CD8-positive, alpha-beta memory T cell (primary cell): ENCODE data around the gene ARHGEF7. TPM values are rescaled to one million over a fixed set of nuclear protein-coding genes. Genes with fewer than 3 reads are reported as not detected.

Source experiments
- CTCF ChIA-PET: fragments of 350-600 bp; sonication (Branson Sonifier 250); formaldehyde crosslinking; loops from one replicate; lab custom pipeline; 2021; ENCODE audit warnings: antibody characterized with exemption; lab: Charles Lee
- POLR2A ChIA-PET: fragments of 350-600 bp; sonication (Branson Sonifier 250); formaldehyde crosslinking; loops from one replicate; lab custom pipeline; 2021; ENCODE audit warnings: antibody characterized with exemption; lab: Charles Lee
- DNase-seq, 5 donors: peaks; one replicate each; pipeline versions ENCODE4 v3.0.0 to v3.0.0-alpha.2; 2020 to 2022; ENCODE audit warnings: mixed read lengths in 1 of 5
- H3K27ac ChIP-seq: one replicate; pipeline ENCODE4 v1.7.0; 2013; ENCODE audit warnings: low read depth, mild to moderate bottlenecking, low read length, moderate library complexity
- H3K27me3 ChIP-seq: 2 replicates; pipeline ENCODE4 v1.7.0; 2013; ENCODE audit warnings: low read length, mild to moderate bottlenecking; ENCODE audit not compliant: insufficient read depth, poor library complexity, severe bottlenecking
- H3K36me3 ChIP-seq: 2 replicates; pipeline ENCODE4 v1.7.0; 2013; ENCODE audit warnings: mild to moderate bottlenecking, low read length, moderate library complexity; ENCODE audit not compliant: insufficient read depth
- H3K4me1 ChIP-seq: 2 replicates; pipeline ENCODE4 v1.7.0; 2013; ENCODE audit warnings: mild to moderate bottlenecking, low read length, moderate library complexity; ENCODE audit not compliant: insufficient read depth
- H3K4me3 ChIP-seq: 2 replicates; pipeline ENCODE4 v1.7.0; 2013; ENCODE audit warnings: mild to moderate bottlenecking, low read length
- H3K9me3 ChIP-seq: 2 replicates; pipeline ENCODE4 v1.7.0; 2013; ENCODE audit warnings: mild to moderate bottlenecking, low read length
- H3K27ac Mint-ChIP-seq, 8 donors: one replicate each; pipeline ENCODE4 v1.8.0; 2020 to 2021; ENCODE audit warnings: mixed read lengths in 8 of 8, mild to moderate bottlenecking in 6 of 8, inconsistent platforms in 3 of 8, moderate library complexity in 3 of 8
- H3K27me3 Mint-ChIP-seq, 2 donors: one replicate each; pipeline ENCODE4 v1.8.0; 2020 to 2021; ENCODE audit warnings: mixed read lengths in 2 of 2, mild to moderate bottlenecking in 1 of 2, moderate library complexity in 1 of 2
- H3K36me3 Mint-ChIP-seq, 3 donors: one replicate each; pipeline ENCODE4 v1.8.0; 2020 to 2021; ENCODE audit warnings: mixed read lengths in 3 of 3, inconsistent platforms in 1 of 3, mild to moderate bottlenecking in 1 of 3
- H3K4me1 Mint-ChIP-seq, 3 donors: one replicate each; pipeline ENCODE4 v1.8.0; 2020 to 2021; ENCODE audit warnings: mixed read lengths in 3 of 3, inconsistent platforms in 1 of 3, mild to moderate bottlenecking in 1 of 3
- H3K4me3 Mint-ChIP-seq, 7 donors: one replicate each; pipeline ENCODE4 v1.8.0; 2020 to 2021; ENCODE audit warnings: mixed read lengths in 7 of 7, mild to moderate bottlenecking in 6 of 7, moderate library complexity in 4 of 7, inconsistent platforms in 2 of 7
- H3K9me3 Mint-ChIP-seq, 5 donors: one replicate each; pipeline ENCODE4 v1.8.0; 2020 to 2022; ENCODE audit warnings: mixed read lengths in 5 of 5, mild to moderate bottlenecking in 3 of 5, moderate library complexity in 2 of 5, inconsistent platforms in 1 of 5
- polyA plus RNA-seq: library from polyadenylated mRNA; unstranded; fragments of 300-500 nt; fragmentation: Illumina TruSeq; gene quantifications from one replicate; pipeline ENCODE4 v1.2.3, GENCODE V29; 2021
- total RNA-seq, 2 experiments: library from RNA; stranded (reverse); gene quantifications; one replicate each; pipeline ENCODE4 v1.2.3, GENCODE V29; 2021

ARHGEF7 gene
- total and polyA plus RNA-seq, 3 experiments from 2014 or later, result 12.0 to 46.2 (median 45.9) TPM

DNA sequence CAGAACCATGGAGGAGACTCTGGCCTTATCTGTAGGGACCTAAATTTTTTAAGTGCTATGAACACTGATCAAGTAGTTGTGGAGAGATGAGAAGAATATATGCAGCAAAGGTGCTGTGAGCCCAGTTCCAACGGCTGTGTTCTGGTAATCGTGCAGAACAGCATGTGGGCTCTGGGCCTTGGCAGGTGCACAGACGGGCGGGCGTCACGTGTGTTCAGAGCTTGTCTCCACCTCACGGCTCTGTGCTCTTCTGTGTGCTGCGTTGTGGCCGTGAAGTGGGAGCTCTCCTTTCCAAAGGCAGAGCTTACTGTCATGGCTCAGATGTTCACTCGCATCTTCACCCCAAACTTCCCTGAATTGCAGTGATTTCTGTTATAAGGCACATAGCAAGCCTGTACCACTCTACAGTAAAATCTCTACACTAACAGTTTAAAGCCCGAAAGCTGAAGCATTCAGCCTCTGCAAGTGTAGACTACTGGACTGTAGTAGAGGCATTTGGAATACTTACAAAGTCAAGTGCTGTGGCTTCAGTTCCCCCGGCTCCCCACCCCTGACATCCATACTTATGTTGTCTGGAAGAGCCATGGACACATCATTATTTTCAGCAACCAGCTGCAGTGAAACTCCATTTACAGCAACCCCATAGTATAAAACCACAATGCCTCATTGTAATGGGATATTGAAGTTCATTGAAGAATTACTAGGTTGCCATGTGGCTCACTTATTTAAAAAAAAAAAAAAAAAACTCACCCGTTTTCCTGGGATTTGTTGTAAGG, 177.8 kb downstream of the ARHGEF7 start:
- H3K36me3 ChIP-seq, result peaks cover 27% of the 10 kb centered on the region
- H3K4me3 Mint-ChIP-seq, result no peak overlapping the region
- POLR2A ChIA-PET, result no interaction called here

DNA sequence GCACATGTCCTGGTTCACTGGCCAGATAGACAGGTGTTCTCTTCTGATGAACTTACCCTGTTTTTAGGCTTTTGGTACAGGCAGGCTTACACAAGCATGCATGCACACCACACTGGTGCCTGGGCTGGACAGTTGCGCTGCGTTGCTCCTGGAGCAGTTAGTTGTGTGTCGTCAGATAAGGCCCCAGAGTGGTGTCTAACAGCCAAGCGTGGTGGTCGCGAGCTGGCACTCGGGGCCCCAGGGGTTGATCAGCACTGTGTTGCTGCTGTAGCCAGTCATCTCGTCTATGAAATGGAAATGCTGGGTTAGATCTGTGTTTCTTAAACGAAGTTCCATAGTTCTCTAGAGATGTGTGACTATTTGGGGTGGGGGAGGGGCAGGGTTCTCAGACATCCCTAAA, 180.8 kb downstream of the ARHGEF7 start:
- Histone ChIP-seq H3K36me3 (peaks cover 23% of the 10 kb centered on the region), H3K9me3 (no peaks in the 10 kb centered on the region), H3K4me1 (no peaks in the 10 kb centered on the region), H3K4me3 (no peak overlapping the region), H3K27ac (no peak overlapping the region), H3K27me3 (no peaks in the 10 kb centered on the region)
- DNase-seq, result no peak
- Mint-ChIP-seq H3K36me3 (peaks cover 13 to 84% (median 23%) of the 10 kb centered on the region in 3 donors), H3K4me1 (peaks cover 24 to 32% (median 31%) of the 10 kb centered on the region in 3 donors), H3K9me3 (no peaks in the 10 kb centered on the region), H3K27me3 (no peaks in the 10 kb centered on the region), H3K4me3 (peak overlapping the region in 3 of 7 donors; percentile 23 to 49 (median 33)), H3K27ac (peak overlapping the region in 2 of 8 donors; percentile 19 to 65)
- ChIA-PET CTCF (no interaction called here), POLR2A (no interaction called here)

More for the DNA sequence above, 177.8 kb downstream of the ARHGEF7 start:
- Histone ChIP-seq H3K27me3 (no peaks in the 10 kb centered on the region), H3K27ac (no peak overlapping the region), H3K4me1 (no peaks in the 10 kb centered on the region), H3K4me3 (no peak overlapping the region), H3K9me3 (no peaks in the 10 kb centered on the region)
- Mint-ChIP-seq H3K27ac (no peak overlapping the region), H3K36me3 (peaks cover 11 to 82% (median 30%) of the 10 kb centered on the region in 3 donors), H3K4me1 (peaks cover 24 to 32% (median 31%) of the 10 kb centered on the region in 3 donors), H3K9me3 (no peaks in the 10 kb centered on the region), H3K27me3 (no peaks in the 10 kb centered on the region)
- CTCF ChIA-PET, result no interaction called here
- no peak for DNase-seq

DNA sequence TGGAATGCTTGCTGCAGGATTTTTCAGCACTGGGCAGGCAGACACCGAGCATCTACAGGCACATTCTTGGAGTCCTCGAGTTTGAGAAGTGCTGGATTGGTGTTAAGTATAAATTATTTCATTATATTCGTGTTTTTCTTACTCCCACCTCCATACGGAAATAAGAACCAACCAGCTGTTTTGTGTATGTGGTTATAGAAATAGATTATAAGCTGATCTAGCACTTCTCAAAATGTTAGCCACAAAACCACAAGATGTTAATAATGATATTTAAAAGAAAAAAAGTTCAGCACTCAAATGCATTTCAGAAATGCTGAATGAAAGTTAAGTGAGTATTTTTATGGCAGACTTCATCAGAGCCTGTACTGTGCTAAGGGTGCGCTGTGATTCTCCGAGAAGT, 181.3 kb downstream of the ARHGEF7 start:
- Mint-ChIP-seq H3K4me3 (peak overlapping the region in 2 of 7 donors; percentile 23 to 33), H3K4me1 (peaks cover 24 to 32% (median 31%) of the 10 kb centered on the region in 3 donors), H3K27me3 (no peaks in the 10 kb centered on the region), H3K9me3 (no peaks in the 10 kb centered on the region), H3K27ac (no peak overlapping the region), H3K36me3 (peaks cover 13 to 84% (median 26%) of the 10 kb centered on the region in 3 donors)
- Histone ChIP-seq H3K27me3 (no peaks in the 10 kb centered on the region), H3K9me3 (no peaks in the 10 kb centered on the region), H3K27ac (no peak overlapping the region), H3K4me3 (no peak overlapping the region), H3K36me3 (peaks cover 23% of the 10 kb centered on the region), H3K4me1 (no peaks in the 10 kb centered on the region)
- peak in 1 of 5 donors; percentile 12 for DNase-seq
- CTCF ChIA-PET, result no interaction called here
- POLR2A ChIA-PET, result no interaction called here

DNA sequence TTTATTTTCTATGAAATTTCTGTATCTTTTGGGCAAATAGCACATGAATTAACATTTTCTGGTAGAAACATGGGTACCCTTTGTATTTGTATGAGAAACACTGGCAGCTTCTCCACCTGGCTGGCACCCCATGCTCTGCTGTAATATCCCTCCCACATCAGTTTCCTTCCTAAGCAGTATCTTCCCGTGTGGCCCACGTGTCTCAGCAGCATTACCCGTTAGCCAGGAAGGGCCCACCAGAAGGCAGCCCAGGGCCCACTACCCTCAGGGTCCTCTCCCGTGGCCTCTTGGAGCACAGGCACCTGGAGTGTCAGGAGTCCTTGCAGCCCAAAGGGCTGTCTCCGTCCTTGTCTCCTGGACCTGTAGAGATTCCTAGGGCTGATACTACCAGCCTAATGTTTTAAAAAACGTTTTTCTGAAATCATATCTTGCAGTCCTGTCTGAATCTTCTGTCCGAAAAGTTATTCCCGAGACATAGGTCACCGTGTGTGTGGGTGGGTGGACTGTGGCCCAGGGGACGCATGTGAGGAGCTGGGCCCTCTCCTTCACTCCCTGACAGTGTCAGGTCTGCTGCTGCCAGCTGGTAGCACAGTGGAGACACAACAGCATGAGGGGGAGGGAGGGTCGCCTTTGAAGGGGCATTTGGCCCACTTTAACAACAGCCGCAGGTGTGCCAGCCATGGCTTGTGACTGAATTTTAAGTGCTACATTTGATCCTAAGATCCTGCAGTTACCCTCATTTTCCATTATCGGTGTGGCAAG, 183.3 kb downstream of the ARHGEF7 start:
- peaks cover 18 to 84% (median 25%) of the 10 kb centered on the region in 3 donors for H3K36me3 Mint-ChIP-seq
- no peak overlapping the region for H3K4me3 Mint-ChIP-seq
- H3K4me1 Mint-ChIP-seq, result peaks cover 24 to 33% (median 33%) of the 10 kb centered on the region in 3 donors
- no peak overlapping the region for H3K27ac Mint-ChIP-seq
- H3K27me3 Mint-ChIP-seq, result no peaks in the 10 kb centered on the region
- H3K9me3 Mint-ChIP-seq, result no peaks in the 10 kb centered on the region
- no peak for DNase-seq
- Histone ChIP-seq H3K27me3 (no peaks in the 10 kb centered on the region), H3K9me3 (no peaks in the 10 kb centered on the region), H3K27ac (no peak overlapping the region), H3K4me1 (no peaks in the 10 kb centered on the region), H3K4me3 (no peak overlapping the region), H3K36me3 (peaks cover 25% of the 10 kb centered on the region)
- ChIA-PET CTCF (no interaction called here), POLR2A (no interaction called here)

DNA sequence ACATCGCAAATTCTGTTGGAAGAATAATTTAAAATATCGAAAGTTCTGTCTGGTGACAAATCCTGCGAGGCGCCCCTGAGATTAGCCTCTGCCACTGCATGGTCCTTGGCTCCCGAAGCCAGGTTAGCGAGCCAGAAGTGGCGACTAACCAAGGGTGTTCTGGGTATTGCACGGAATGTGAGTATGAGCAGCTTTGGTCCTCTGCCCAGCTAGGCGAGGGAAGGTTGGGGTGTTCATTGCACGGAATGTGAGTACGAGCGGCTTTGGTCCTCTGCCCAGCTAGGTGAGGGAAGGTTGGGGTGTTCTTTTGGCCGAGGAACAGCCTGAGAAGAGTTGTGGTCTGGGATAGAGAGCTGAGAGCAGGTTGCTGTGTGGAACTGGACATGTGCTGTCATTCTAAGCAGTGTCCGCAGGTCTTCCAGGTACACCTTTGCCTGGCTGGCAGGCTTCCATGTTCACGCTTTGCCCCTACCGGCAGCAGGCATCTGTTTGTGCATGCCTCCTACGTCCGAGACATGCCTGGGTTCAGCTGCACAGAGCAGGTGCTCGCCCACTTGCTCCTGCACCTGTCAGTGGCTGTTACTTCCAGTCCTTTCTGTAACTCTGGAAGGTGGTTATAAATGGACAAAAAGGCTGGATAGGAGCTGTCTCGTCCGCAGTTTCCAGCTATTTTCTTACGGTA, 187.1 kb downstream of the ARHGEF7 start:
- no peaks in the 10 kb centered on the region for H3K4me1 ChIP-seq
- H3K4me1 Mint-ChIP-seq, result peaks cover 5 to 15% (median 7%) of the 10 kb centered on the region in 3 donors
- no peak overlapping the region for H3K27ac ChIP-seq
- peak overlapping the region in 1 of 8 donors; percentile 60 for H3K27ac Mint-ChIP-seq
- H3K4me3 ChIP-seq, result no peak overlapping the region
- CTCF ChIA-PET, result no interaction called here
- H3K36me3 ChIP-seq, result peaks cover 33% of the 10 kb centered on the region
- H3K27me3 Mint-ChIP-seq, result no peaks in the 10 kb centered on the region
- H3K27me3 ChIP-seq, result no peaks in the 10 kb centered on the region
- no peak for DNase-seq
- H3K36me3 Mint-ChIP-seq, result peaks cover 44 to 91% (median 46%) of the 10 kb centered on the region in 3 donors
- H3K4me3 Mint-ChIP-seq, result no peak overlapping the region
- no peaks in the 10 kb centered on the region for H3K9me3 ChIP-seq
- no peaks in the 10 kb centered on the region for H3K9me3 Mint-ChIP-seq
- POLR2A ChIA-PET, result no interaction called here

DNA sequence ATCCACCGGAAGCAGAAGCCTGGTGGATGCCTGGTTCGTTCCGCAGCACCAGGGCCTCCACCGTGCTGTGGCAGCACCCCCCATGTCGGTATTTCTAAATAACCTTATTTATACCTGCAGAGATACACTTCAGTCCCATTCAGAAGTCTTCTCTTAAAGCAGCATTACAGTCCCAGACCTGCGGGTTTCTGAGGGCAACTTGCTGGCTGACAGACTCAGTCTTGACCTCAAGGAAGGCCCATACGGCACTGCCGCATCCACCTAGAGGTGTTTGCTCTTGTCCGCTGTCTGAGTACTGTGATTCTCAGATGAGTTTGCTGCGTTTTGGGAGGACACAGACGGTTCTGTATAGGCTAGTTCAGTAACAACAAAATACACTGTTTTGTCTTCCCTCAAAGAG, 188.4 kb downstream of the ARHGEF7 start:
- ChIA-PET CTCF (no interaction called here), POLR2A (no interaction called here)
- H3K27ac ChIP-seq, result no peak overlapping the region
- no peaks in the 10 kb centered on the region for H3K4me1 ChIP-seq
- H3K27me3 ChIP-seq, result no peaks in the 10 kb centered on the region
- H3K4me3 Mint-ChIP-seq, result no peak overlapping the region
- peaks cover 33% of the 10 kb centered on the region for H3K36me3 ChIP-seq
- DNase-seq, result no peak
- H3K9me3 ChIP-seq, result no peaks in the 10 kb centered on the region
- H3K27me3 Mint-ChIP-seq, result no peaks in the 10 kb centered on the region
- peaks cover 44 to 84% (median 52%) of the 10 kb centered on the region in 3 donors for H3K36me3 Mint-ChIP-seq
- H3K9me3 Mint-ChIP-seq, result no peaks in the 10 kb centered on the region
- H3K4me1 Mint-ChIP-seq, result peaks cover 5 to 14% (median 7%) of the 10 kb centered on the region in 3 donors
- H3K27ac Mint-ChIP-seq, result peak overlapping the region in 1 of 8 donors; percentile 5
- no peak overlapping the region for H3K4me3 ChIP-seq

DNA sequence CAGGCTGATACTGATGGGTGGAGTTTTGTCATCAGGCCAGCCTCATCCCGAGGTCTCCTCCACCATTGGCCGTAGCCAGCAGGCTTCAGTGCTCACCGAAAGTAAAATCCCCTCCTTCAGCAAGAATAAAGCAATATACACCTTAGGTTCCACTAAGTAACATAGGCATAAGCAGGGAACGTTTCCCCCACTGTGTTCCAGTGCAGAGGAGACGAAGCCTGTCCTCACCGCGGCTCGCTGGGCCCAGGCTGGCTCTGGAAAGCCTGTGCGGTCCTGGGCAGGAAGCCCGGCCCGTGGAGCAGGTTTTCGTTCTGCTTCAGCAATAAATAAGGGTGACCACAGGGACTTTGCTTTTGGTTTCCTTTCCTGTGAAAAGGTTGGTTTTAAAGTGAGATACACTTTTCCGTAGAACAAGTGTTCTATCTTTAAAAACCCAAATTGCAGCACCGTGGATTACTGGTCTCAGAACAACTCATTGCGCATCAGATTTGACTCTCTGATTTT, 189.0 kb downstream of the ARHGEF7 start:
- Mint-ChIP-seq H3K4me3 (peak overlapping the region in 2 of 7 donors; percentile 37 to 68), H3K36me3 (peaks cover 44 to 81% (median 53%) of the 10 kb centered on the region in 3 donors), H3K27ac (peak overlapping the region in 1 of 8 donors; percentile 5), H3K9me3 (no peaks in the 10 kb centered on the region), H3K4me1 (peaks cover 5 to 14% (median 7%) of the 10 kb centered on the region in 3 donors), H3K27me3 (no peaks in the 10 kb centered on the region)
- POLR2A ChIA-PET, result interaction anchor here (0.5 kb wide), 1 partner anchor 481 kb away, joined by 5 read pairs; no protein-coding TSS in a partner anchor
- DNase-seq, result no peak
- Histone ChIP-seq H3K27me3 (no peaks in the 10 kb centered on the region), H3K36me3 (peaks cover 33% of the 10 kb centered on the region), H3K9me3 (no peaks in the 10 kb centered on the region), H3K4me3 (no peak overlapping the region), H3K27ac (no peak overlapping the region), H3K4me1 (no peaks in the 10 kb centered on the region)
- CTCF ChIA-PET, result no interaction called here
